GM18511 (cell line): ENCODE measurements around the gene ABCC4.
"Not testable (repeated sequence)": the region's sequence is repeated elsewhere in the genome, so short reads cannot be mapped to it uniquely, and the experiment has no call there.

ENCODE experiments used
- ATAC-seq: cut with Tn5 transposase; IDR thresholded peaks from one replicate; pipeline ENCODE4 v1.9.1; 2021; ENCODE audit warnings: mild to moderate bottlenecking, moderate library complexity; ENCODE audit not compliant: unreplicated experiment

The ABCC4 gene

GRCh38 chr13:95298169-95298965 lies 2.9 kb downstream of the ABCC4 start:
- ATAC-seq = no peak

GRCh38 chr13:95296326-95296925 lies 4.8 kb downstream of the ABCC4 start:
- ATAC-seq = no peak

- ATAC-seq = no peak
Measured at GRCh38 chr13:95295026-95295425, 6.2 kb downstream of the ABCC4 start.

GRCh38 chr13:95292622-95293021 lies 8.6 kb downstream of the ABCC4 start:
- no peak for ATAC-seq

DNA sequence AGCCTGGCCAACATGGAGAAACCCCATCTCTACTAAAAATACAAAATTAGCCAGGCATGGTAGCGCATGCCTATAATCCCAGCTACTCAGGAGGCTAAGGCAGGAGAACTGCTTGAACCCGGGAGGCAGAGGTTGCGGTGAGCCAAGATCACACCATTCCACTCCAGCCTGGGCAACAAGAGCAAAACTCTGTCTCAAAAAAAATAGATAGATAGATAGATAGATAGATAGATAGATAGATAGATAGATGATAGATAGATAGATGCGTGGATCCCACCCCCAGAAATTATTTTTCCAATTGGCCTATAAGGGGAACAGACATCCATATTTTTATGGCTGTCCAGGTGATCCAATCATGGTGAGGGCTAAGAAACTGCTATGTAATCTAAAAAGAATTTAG lies 11.3 kb downstream of the ABCC4 start:
- ATAC-seq = not testable (repeated sequence)

GRCh38 chr13:95289020-95289444 lies 12.2 kb downstream of the ABCC4 start:
- no peak for ATAC-seq

- ATAC-seq = no peak
Measured at GRCh38 chr13:95284436-95284835, 16.8 kb downstream of the ABCC4 start.

DNA sequence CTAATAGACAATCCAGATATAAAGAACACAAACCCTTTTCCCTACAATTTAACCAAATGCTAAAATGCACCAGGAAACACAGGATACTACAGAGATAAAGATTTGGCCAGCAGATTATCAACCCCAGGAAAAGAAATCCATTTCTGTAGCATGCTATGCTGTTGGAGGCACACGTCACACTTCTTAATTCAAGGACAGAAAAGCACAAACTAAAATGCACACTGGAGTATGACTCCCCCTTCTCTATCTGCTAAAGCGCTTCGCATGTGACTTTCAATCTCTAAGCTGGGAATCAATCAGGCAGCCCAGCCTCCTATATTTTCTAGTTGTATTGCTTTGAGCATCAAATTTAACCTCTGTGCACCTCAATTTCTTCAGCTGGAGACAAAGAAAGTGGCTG lies 22.2 kb downstream of the ABCC4 start:
- no peak for ATAC-seq

GRCh38 chr13:95276037-95276505 lies 25.2 kb downstream of the ABCC4 start:
- ATAC-seq = no peak

DNA sequence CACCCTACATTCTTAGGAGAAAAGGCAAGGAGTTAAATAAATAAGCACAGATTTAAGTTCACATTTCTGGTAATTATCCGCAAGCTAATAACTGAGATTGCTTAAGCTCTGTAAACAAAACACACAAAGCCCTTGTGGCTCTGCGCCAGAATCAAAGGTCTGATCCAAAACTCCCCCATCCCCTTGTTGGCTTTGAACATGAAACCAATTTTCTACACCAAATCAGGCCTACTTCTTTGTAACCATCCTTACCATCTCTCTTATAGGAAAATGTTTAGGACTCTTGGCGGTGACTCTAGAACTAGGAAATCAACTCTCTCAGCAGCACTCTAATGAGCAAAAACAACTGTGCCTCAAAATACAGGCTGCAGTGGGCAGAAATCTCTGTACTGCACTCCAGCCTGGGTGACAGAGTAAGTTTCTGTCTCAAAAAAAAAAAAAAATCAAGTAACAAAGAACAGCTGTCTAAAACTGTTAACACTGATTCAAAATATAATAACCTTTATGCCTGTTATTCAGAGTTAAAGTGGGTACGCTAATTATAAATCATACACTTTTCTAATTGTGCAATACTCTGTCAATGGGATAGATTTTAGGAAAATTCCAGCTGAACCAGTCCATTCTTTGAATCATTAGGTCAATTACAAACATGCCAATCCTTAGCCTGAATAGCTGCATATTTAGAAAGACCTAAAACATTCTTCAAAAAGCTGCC lies 25.8 kb downstream of the ABCC4 start:
- no peak for ATAC-seq

GRCh38 chr13:95273592-95274132 lies 27.6 kb downstream of the ABCC4 start:
- not testable (repeated sequence) for ATAC-seq

DNA sequence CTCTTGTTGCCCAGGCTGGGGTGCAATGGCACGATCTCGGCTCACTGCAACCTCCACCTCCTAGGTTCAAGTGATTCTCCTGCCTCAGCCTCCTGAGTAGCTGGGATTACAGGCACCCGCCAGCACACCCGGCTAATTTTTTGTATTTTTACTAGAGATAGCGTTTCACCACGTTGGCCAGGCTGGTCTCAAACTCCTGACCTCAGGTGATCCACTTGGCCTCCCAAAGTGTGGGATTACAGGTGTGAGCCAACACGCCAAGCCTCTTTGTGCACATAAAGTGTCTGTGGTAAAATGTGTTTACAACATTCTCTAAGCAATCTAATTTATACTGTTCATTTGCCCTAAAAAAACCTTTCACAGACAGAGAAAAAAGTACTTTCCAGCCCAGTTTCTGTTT lies 29.2 kb downstream of the ABCC4 start:
- ATAC-seq = not testable (repeated sequence)

- ATAC-seq = no peak
Measured at GRCh38 chr13:95269756-95270155, 31.5 kb downstream of the ABCC4 start.

GRCh38 chr13:95268343-95269065 lies 32.7 kb downstream of the ABCC4 start:
- ATAC-seq = not testable (repeated sequence)

DNA sequence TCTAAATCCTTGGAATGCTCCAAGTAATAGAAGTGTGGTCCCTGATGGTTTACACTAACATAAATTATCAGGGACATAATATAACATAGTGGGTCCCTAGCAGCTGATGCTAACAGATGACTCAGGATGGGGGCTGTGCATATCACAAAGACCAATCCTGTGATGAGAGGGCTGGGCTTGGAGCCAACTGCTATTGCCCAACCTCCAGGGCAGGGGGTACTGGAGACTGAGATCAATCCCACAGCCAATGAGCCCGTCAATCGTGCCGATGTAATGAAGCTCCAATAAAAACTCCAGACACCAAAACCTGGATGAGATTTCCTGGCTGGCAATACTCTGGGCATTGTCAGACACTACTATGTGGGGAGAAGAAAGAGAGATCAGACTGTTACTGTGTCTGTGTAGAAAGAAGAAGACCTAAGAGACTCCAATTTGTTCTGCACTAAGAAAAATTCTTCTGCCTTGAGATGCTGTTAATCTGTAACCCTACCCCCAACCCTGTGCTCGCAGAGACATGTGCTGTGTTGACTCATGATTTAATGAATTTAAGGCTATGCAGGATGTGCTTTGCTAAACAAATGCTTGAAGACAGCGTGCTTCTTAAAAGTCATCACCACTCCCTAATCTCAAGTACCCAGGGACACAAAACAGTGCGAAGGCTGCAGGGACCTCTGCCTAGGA lies 33.4 kb downstream of the ABCC4 start:
- ATAC-seq = no peak

DNA sequence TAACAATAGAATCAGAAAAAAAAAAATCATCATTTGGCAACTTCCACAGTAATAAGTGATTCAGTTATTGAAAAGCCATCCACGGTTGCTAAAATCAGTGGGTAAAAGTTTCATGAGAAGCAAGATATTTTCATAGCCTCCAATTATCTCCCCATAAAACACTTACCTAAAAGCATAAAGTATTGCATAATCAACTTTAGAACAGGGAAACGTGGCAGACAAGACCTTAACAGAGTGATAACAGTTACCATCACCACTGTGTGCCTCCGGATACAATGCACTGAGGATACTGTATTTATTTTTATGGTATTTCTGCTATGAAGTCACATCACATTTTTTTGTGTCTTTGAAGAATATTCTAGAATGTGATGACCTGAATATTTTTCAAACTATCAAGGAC lies 37.0 kb downstream of the ABCC4 start:
- no peak for ATAC-seq

DNA sequence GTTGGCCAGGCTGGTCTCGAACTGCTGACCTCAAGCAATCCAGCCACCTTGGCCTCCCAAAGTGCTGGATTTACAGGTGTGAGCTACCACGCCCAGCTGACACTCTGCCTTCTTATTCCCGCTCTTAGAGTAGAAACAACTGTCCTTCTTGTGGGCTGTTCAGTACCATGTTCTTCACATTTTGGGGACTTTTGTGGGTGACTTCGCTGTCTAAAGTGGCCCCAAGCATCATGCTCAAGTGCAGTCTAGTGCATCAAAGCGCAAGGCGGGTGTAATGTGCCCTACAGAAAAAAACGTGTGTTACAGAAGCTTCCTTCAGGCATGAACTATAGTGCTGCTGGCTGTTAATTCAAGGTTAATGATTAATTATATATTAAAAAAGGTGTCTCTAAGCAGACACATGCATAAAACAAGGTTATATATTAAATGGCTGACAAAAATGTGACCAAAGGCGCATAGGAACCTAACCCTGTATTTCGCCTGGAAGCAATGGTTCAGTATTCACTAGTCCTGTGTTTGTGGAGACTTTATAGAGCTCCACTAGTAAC lies 38.3 kb downstream of the ABCC4 start:
- no peak for ATAC-seq

- ATAC-seq = no peak
Measured at GRCh38 chr13:95261956-95262355, 39.3 kb downstream of the ABCC4 start.

DNA sequence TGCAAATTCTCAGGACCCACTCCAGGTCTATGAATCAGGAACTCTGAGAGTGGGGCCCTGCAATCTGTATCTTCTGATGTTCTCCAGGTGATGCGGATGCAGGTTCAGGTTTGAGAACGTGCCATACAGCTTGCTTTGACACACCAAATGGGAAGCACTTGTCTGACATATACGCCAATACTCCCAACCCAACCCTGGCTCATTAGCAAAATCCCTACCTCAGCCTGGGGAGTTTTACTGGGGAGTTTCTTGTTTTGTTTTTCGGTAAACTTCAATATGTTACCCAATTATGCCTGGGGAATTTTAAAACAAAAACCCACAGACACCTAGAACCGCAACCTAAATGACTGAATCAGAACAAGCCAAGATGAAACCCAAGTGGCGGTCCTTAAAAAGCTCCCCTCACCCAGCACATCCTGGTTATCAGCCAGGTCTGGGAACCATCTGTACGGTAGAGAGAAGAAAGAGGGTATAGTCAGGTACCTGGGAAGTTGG lies 41.2 kb downstream of the ABCC4 start:
- ATAC-seq = peak; percentile 61
